H9 (cell line): ENCODE measurements around the gene NOMO2. TPM values are rescaled to one million over a fixed set of nuclear protein-coding genes. Genes with fewer than 3 reads are reported as not detected.
"Not testable (repeated sequence)": the region's sequence is repeated elsewhere in the genome, so short reads cannot be mapped to it uniquely, and the experiment has no call there.

Source experiments
- DNase-seq: peaks from one replicate; pipeline ENCODE4 v3.0.0-alpha.2; 2017
- H2AFZ ChIP-seq: one replicate; pipeline ENCODE4 v1.6.1; 2013; ENCODE audit warnings: mild to moderate bottlenecking, low read length, control low read depth, moderate library complexity
- H2AK5ac ChIP-seq: 2 replicates; pipeline ENCODE4 v1.6.1; 2013; ENCODE audit warnings: low read length, control low read depth, mixed read lengths; ENCODE audit not compliant: insufficient read length
- H2BK120ac ChIP-seq: one replicate; pipeline ENCODE4 v1.6.1; 2013; ENCODE audit warnings: low read depth, mild to moderate bottlenecking, low read length, control low read depth, inconsistent platforms; ENCODE audit not compliant: poor library complexity, severe bottlenecking
- H2BK12ac ChIP-seq: 2 replicates; pipeline ENCODE4 v1.6.1; 2013; ENCODE audit warnings: low read length, control low read depth, mixed read lengths, low read depth; ENCODE audit not compliant: insufficient read length
- H2BK15ac ChIP-seq: 2 replicates; pipeline ENCODE4 v1.6.1; 2013; ENCODE audit warnings: low read depth, low read length, control low read depth
- H2BK20ac ChIP-seq: one replicate; pipeline ENCODE4 v1.6.1; 2013; ENCODE audit warnings: low read depth, mild to moderate bottlenecking, low read length, control low read depth, inconsistent platforms; ENCODE audit not compliant: poor library complexity, severe bottlenecking
- H2BK5ac ChIP-seq: 2 replicates; pipeline ENCODE4 v1.6.1; 2013; ENCODE audit warnings: low read length, control low read depth, mixed read lengths; ENCODE audit not compliant: insufficient read length
- H3K14ac ChIP-seq: 2 replicates; pipeline ENCODE4 v1.6.1; 2013; ENCODE audit warnings: low read length, control low read depth; ENCODE audit not compliant: insufficient read depth
- H3K18ac ChIP-seq: 2 replicates; pipeline ENCODE4 v1.6.1; 2013; ENCODE audit warnings: low read depth, mild to moderate bottlenecking, mixed read lengths, low read length, control low read depth; ENCODE audit not compliant: insufficient read length
- H3K23ac ChIP-seq: 2 replicates; pipeline ENCODE4 v1.6.1; 2013; ENCODE audit warnings: low read length, control low read depth, mixed read lengths, low read depth; ENCODE audit not compliant: insufficient read length
- H3K23me2 ChIP-seq: 2 replicates; pipeline ENCODE4 v1.6.1; 2013; ENCODE audit warnings: low read depth, mild to moderate bottlenecking, mixed read lengths, low read length, control low read depth; ENCODE audit not compliant: insufficient read length, poor library complexity, severe bottlenecking
- H3K27ac ChIP-seq: 2 replicates; pipeline ENCODE4 v1.5.1; 2013; ENCODE audit warnings: low read length, control low read depth, mixed read lengths, low read depth; ENCODE audit not compliant: insufficient read length
- H3K27me3 ChIP-seq: 2 replicates; pipeline ENCODE4 v1.6.1; 2013; ENCODE audit warnings: low read length, control low read depth, inconsistent platforms; ENCODE audit not compliant: insufficient read depth
- H3K4ac ChIP-seq: 2 replicates; pipeline ENCODE4 v1.6.1; 2013; ENCODE audit warnings: low read depth, mild to moderate bottlenecking, control low read depth, inconsistent platforms, low read length, moderate library complexity
- H3K4me1 ChIP-seq: 2 replicates; pipeline ENCODE4 v1.6.1; 2013; ENCODE audit warnings: low read length, control low read depth, inconsistent platforms; ENCODE audit not compliant: insufficient read depth
- H3K4me2 ChIP-seq: 2 replicates; pipeline ENCODE4 v1.6.1; 2013; ENCODE audit warnings: low read length, control low read depth, mixed read lengths; ENCODE audit not compliant: insufficient read length, insufficient read depth
- H3K56ac ChIP-seq: 2 replicates; pipeline ENCODE4 v1.6.1; 2013; ENCODE audit warnings: low read depth, mild to moderate bottlenecking, mixed read lengths, low read length, control low read depth; ENCODE audit not compliant: insufficient read length
- H3K79me1 ChIP-seq: 2 replicates; pipeline ENCODE4 v1.6.1; 2013; ENCODE audit warnings: low read depth, mild to moderate bottlenecking, moderate library complexity, low read length, control low read depth, inconsistent platforms; ENCODE audit not compliant: insufficient read depth, poor library complexity, severe bottlenecking
- H3K79me2 ChIP-seq: 2 replicates; pipeline ENCODE4 v1.6.1; 2013; ENCODE audit warnings: low read length, control low read depth, inconsistent platforms; ENCODE audit not compliant: insufficient read depth
- H3K9ac ChIP-seq: 2 replicates; pipeline ENCODE4 v1.6.1; 2013; ENCODE audit warnings: low read length, control low read depth, mixed read lengths; ENCODE audit not compliant: insufficient read length; ENCODE audit errors: extremely low read depth
- H3K9me3 ChIP-seq: one replicate; pipeline ENCODE4 v1.6.1; 2013; ENCODE audit warnings: low read depth, low read length, inconsistent platforms; ENCODE audit not compliant: control insufficient read depth
- H3T11ph ChIP-seq: one replicate; pipeline ENCODE4 v1.6.1; 2013; ENCODE audit warnings: mild to moderate bottlenecking, low read length, control low read depth, inconsistent platforms
- H4K20me1 ChIP-seq: one replicate; pipeline ENCODE4 v1.6.1; 2013; ENCODE audit not compliant: control insufficient read depth, insufficient read length, insufficient read depth
- H4K5ac ChIP-seq: 2 replicates; pipeline ENCODE4 v1.6.1; 2013; ENCODE audit warnings: low read depth, mild to moderate bottlenecking, mixed read lengths, low read length, control low read depth; ENCODE audit not compliant: insufficient read length
- H4K8ac ChIP-seq: replicated peaks from 2 replicates; pipeline ENCODE4 v1.6.1; 2013; ENCODE audit warnings: low read length, control low read depth, mixed read lengths, low read depth; ENCODE audit not compliant: insufficient read length
- H4K91ac ChIP-seq: 2 replicates; pipeline ENCODE4 v1.6.1; 2013; ENCODE audit warnings: low read depth, mild to moderate bottlenecking, moderate library complexity, mixed read lengths, low read length, control low read depth; ENCODE audit not compliant: insufficient read length
- H3K27ac Mint-ChIP-seq, 3 experiments: 2 replicates in 2 of 3; 3 replicates in 1 of 3; pipeline ENCODE4 v1.8.0; 2020 to 2021; ENCODE audit warnings: mixed read lengths in 3 of 3, mild to moderate bottlenecking in 1 of 3, moderate library complexity in 1 of 3
- H3K27me3 Mint-ChIP-seq: 2 replicates; pipeline ENCODE4 v1.8.0; 2021; ENCODE audit warnings: low read depth, mild to moderate bottlenecking, moderate library complexity, mixed read lengths
- H3K36me3 Mint-ChIP-seq, 3 experiments: 2 replicates in 2 of 3; 3 replicates in 1 of 3; pipeline ENCODE4 v1.8.0; 2020 to 2021; ENCODE audit warnings: low read depth in 3 of 3, mixed read lengths in 3 of 3; ENCODE audit not compliant: insufficient read depth in 1 of 3
- H3K4me1 Mint-ChIP-seq, 2 experiments: 2 replicates each; pipeline ENCODE4 v1.8.0; 2020; ENCODE audit warnings: mixed read lengths in 2 of 2
- H3K4me3 Mint-ChIP-seq, 2 experiments: 2 replicates in 1 of 2; 3 replicates in 1 of 2; pipeline ENCODE4 v1.8.0; 2020 to 2021; ENCODE audit warnings: mild to moderate bottlenecking in 2 of 2, mixed read lengths in 2 of 2, moderate library complexity in 1 of 2
- H3K9me3 Mint-ChIP-seq, 2 experiments: 2 replicates in 1 of 2; 3 replicates in 1 of 2; pipeline ENCODE4 v1.8.0; 2020; ENCODE audit warnings: mild to moderate bottlenecking in 2 of 2, mixed read lengths in 2 of 2, moderate library complexity in 1 of 2
- WGBS: extraction: QIAGEN DNeasy Blood & Tissue Kit; methylation state at CpG from one replicate; pipeline ENCODE4 v1.1.7; 2013; ENCODE audit warnings: missing lambda C conversion rate, low lambda C conversion rate, mixed read lengths; ENCODE audit not compliant: insufficient read length; ENCODE audit errors: extremely low coverage; 5-methylcytosine and 5-hydroxymethylcytosine counted together
- total RNA-seq: library from RNA; stranded (reverse); gene quantifications from 2 replicates; pipeline ENCODE4 v1.2.1, GENCODE V29; 2021

The NOMO2 gene
- total RNA-seq, 1 experiment from 2014 or later: 100 TPM

- not testable (repeated sequence) for H3K4ac ChIP-seq, H3K9me3 ChIP-seq, H4K91ac ChIP-seq, H3K9me3 Mint-ChIP-seq, H3K4me3 Mint-ChIP-seq, H3K4me1 Mint-ChIP-seq, H3K4me1 ChIP-seq, H3K79me1 ChIP-seq, H3K36me3 Mint-ChIP-seq, H3K27ac Mint-ChIP-seq, H3T11ph ChIP-seq, H3K14ac ChIP-seq, H2BK5ac ChIP-seq, H2AFZ ChIP-seq, H2AK5ac ChIP-seq, H3K18ac ChIP-seq, H2BK20ac ChIP-seq, DNase-seq, H3K79me2 ChIP-seq, H4K20me1 ChIP-seq, H2BK12ac ChIP-seq, H3K4me2 ChIP-seq, H4K5ac ChIP-seq, H3K27ac ChIP-seq, H2BK15ac ChIP-seq, H3K27me3 Mint-ChIP-seq, H4K8ac ChIP-seq, H3K56ac ChIP-seq, H3K27me3 ChIP-seq, H3K23ac ChIP-seq, H3K23me2 ChIP-seq, H3K9ac ChIP-seq, H2BK120ac ChIP-seq
- WGBS: no CpG with 5 or more reads among the region's 5 CpGs
Observed at GRCh38 chr16:18592982-18593381, 31.1 kb upstream of the NOMO2 start.
